A172 (cell line): Measurements from ENCODE around the gene KLHL6. TPM values are rescaled to one million over a fixed set of nuclear protein-coding genes. Genes with fewer than 3 reads are reported as not detected.

Source experiments
- DNase-seq: peaks from one replicate; pipeline ENCODE4 v3.0.0-alpha.2; 2015; ENCODE audit warnings: low spot score
- total RNA-seq: library from RNA; depleted of rRNA; stranded (reverse); fragments of >200 nt; shearing (Covaris generic); gene quantifications from 2 replicates; pipeline ENCODE4 v1.2.3, GENCODE V29; 2014

Gene KLHL6
- total RNA-seq, 1 experiment from 2014 or later, result not detected

- no peak for DNase-seq
Measured at GRCh38 chr3:183506674-183507320, 48.7 kb downstream of the KLHL6 start.

- DNase-seq, result no peak
Measured at GRCh38 chr3:183504597-183504996, 50.9 kb downstream of the KLHL6 start.

DNA sequence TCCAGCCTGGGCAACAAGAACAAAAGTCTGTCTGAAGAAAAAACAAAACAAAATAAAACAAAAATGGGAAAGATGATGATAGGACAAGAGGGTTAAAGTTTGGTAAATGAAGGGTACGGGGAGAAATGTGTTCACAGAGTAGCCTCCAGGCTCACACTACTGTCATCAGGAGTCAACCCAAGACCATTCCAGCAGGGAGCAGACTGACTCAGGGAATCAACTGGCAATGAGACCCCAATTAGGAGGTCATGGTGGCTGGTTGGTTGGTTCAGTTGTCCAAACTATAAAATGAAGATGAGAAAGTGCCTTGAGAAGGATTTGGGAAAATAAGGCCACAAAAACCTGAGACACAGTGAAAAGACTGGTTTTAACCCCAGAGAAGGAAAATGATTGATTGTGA, 51.8 kb downstream of the KLHL6 start:
- DNase-seq, result no peak

DNA sequence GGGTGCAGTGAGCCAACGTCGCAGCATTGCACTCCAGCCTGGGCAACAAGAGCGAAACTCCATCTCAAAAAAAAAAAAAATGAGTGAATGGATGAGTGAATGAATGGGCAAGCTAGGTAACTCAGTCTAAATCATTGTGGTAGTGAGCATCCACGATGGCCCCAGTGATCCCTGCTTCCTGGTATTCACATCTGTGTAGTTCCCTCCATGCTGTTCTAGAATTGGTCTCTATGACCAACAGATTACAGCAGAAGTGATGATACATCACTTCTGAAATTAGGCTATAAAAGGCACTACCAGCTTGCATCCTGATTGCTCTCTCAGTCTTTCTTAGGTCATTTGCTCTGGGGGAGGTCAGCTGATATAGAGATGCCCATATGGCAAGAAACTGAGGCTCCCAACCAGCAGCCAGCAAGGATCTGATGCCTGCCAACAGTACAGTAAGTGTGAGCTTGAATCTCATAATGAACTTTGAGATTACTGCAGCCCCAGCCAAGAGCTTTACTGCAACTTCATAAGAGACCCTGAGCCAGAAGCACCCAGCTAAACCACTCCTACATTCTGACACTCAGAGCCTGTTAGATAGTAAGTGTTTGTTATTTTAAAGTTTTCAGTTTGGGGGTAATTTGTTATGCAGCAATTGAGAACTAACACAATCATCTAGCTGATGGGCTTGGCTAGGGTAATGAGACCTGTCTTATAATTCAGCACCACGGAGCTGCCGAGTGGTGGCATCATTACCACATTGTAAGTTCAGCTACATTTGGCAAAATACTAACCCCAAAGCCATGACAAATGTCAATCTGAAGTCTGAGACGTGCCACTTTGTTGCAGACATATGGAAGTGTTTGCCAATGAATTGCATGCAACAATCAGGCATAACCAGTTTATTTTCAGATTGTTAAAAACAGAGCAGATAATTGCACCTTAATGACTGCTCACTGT, 53.0 kb downstream of the KLHL6 start:
- DNase-seq, result no peak

DNA sequence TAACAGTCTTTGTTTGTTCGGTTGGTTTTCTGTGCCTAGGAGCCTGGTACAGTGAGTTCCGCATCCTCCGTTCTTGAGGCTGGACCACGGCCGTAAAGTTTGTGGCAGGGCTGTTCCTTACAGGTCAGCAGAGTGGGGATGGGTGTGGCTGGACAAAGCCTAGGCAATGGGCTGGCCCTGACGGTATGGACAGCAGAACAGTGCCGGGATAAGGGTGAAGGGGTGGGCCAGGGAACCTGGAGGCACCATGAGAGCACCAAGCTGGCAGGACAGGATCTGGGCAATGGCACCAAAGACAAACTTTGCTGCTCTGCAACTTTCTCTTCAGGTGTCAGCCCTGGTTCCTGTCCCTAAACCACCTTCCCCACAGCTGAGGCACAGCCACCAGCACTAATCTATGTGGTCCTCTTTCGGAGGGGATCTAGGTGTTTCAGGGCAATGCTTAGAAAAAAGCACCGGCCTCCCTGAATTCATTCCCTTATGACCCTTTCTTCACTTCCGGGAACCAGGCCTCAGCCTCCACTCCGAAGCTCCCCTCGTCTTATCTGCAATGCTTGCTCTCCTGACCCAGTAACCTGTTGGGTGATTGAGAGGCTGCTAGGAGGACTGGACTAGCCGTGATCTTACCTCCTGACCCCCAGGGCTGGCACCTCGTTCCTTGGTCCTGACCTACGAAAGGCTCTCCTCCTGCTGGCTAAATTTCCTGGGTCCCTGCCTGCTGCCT, 54.4 kb downstream of the KLHL6 start:
- no peak for DNase-seq

- DNase-seq, result no peak
Measured at GRCh38 chr3:183500319-183500718, 55.2 kb downstream of the KLHL6 start.

DNA sequence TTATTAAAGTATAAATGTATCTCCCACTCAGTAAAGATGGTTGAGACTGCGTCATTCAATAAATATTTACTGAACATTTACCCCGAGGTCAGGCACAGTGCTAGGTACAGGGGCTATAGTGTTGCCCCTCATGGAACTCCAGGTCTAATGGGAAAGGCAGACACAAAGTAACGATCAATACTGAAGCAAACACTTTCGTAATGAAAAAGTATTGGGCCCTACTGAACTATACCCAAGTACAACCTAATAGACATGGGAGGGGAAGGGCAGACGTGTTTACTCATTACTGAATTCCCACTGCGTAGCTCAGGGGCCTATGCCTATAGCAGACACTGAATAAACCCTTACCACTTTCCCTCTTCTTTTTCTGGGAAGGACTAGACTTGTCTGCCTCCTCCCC, 56.9 kb downstream of the KLHL6 start:
- no peak for DNase-seq

GRCh38 chr3:183497313-183497712, 58.2 kb downstream of the KLHL6 start:
- DNase-seq, result no peak

GRCh38 chr3:183496311-183496710, 59.2 kb downstream of the KLHL6 start:
- no peak for DNase-seq

- no peak for DNase-seq
Measured at GRCh38 chr3:183494341-183494740, 61.2 kb downstream of the KLHL6 start.

DNA sequence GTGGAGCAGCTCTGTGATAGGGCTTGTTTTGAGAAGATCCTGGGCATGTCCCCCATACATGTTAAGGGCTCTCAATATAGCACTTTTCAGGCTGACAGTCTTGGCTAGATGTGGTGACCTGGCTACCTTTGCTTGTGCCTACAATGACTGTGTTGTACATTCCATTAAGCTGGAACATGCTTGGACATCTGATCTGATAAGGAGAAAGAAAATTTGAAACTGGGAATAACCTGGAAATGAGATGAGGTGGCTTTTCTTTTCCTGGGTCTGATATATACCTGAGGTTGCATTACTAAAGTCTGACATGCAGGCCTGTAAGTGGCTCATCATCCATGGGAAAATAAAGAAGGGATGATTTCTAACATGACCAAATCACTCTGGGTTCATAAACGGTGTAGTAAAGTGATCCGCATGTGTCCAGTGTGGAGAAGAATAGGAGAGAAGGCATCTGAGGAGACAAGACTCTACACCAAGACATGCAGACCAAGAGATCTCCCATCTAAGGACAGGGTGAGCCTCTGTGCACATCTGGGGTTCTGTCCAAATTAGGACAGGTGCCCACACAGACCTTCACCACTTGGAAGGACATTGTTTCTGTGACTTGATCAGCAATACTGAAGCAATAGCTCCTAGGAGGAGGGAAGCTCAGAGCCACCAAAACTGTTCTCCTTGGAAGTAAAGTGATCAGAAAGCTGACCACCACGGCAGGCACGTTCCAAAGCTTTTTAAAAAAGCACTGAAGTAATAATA, 62.0 kb downstream of the KLHL6 start:
- DNase-seq, result no peak

- DNase-seq, result no peak
Measured at GRCh38 chr3:183492849-183493179, 62.7 kb downstream of the KLHL6 start.

DNA sequence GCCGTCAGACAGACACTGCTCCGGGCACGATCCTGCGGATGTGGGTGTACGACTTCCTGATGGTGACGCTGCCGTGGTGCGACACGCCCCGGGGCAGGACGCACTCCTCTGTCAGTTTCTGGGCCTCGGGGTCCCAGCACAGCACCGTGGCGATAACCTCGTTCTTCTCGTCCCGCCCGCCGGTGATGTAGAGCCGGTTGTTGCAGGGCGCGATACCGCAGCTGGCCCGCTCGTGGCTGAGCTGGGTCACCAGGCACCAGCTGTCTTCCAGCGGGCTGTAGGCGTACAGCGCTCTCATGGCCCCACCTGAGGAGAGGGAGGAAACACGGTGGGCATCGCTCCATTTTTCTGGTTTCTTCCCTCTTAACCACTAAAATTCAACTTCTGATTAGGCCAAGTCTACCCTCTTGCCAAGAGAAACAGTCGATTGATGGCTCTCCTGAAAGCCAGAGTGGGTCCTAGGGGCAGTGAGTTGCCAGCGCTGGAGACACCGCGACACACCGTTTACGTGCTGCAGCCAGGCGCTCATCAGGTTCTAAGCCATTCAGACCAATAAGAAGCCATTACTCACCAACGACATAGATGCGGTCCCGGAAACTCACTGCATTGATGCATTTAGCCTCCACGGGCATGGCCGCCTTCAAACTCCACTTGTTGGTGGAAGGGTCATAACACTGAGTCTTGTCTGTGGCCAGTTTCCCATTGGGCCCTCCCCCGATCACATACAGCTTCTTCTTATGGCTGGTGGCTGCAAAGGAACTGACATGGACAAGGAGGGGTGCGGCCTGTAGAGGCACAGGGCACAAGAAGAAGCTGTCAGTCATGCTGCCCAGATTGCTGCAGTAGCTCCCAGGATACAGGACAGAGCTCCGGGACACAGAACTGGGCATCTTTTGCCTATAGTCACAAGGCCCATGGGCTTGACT, 63.3 kb downstream of the KLHL6 start:
- no peak for DNase-seq

GRCh38 chr3:183491109-183491922, 64.2 kb downstream of the KLHL6 start:
- DNase-seq, result no peak

GRCh38 chr3:183490653-183491052, 64.9 kb downstream of the KLHL6 start:
- DNase-seq, result peak; percentile 14

DNA sequence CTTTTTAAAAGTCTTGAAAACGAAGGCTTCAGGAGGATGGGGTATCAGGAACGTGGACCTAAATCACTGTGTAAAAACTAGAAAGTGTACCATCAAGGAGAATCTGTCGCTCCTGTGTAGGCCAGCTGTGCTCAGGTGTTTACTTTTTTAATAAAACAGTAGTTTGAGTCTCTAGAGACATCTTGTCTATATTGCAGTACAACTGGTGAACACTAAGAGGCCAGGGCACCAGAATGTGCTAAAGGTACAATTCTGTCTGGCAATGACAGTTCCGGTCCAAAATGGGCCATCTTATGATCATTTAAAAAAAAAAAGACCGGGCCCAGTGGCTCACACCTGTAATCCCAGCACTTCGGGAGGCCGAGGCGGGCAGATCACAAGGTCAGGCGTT, 65.3 kb downstream of the KLHL6 start:
- DNase-seq, result no peak

DNA sequence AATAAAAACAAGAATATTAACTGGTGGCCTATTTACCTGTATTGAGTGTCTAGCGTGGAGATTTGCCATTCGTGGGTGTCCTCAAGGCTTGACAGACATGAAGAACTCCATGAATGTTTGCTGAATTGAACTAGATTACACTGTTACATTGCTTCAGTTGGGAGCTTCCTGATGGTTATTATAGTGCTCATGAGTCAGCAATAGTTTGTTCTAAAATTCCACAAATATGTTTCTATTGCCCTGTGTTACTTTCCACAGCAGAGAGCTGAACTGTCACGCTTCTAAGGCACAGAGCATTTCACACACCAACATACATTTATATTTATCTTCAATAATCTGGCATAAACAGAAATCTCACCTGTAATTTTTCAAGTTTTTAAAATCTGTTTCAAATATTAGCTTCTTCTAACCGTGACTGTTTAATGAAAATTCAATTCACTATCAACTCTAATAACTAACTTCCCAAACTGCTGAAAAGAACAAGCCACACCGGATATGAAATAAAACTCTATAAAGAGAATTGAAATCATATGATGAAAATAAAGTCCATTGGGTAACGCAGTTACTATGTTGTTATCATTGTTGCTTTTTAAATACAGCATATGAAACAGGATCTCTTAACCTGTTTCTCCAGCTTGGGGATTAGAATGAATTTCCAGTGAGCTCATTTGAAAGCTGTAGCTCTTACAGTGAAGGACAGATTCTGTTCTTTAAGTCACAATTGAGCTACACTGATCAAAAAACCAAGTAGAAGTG, 65.9 kb downstream of the KLHL6 start:
- DNase-seq, result no peak

GRCh38 chr3:183488343-183488742, 67.2 kb downstream of the KLHL6 start:
- DNase-seq, result no peak

GRCh38 chr3:183487896-183488295, 67.6 kb downstream of the KLHL6 start:
- DNase-seq, result no peak
